Natural killer cell (primary cell): ENCODE data around the gene GDAP2. TPM values are rescaled to one million over a fixed set of nuclear protein-coding genes. Genes with fewer than 3 reads are reported as not detected.

Experiments used
- ATAC-seq, 3 donors: fragments of 150-1000 bp in 2 of 3; fragments of 200-7000 bp in 1 of 3; cut with Tn5 transposase; 1 replicate in 1 of 3; 2 replicates in 2 of 3; pipeline ENCODE4 v1.10.0; 2021; ENCODE audit warnings: mild to moderate bottlenecking in 2 of 3, moderate library complexity in 2 of 3
- DNase-seq, 2 donors: peaks; one replicate each; pipeline versions ENCODE4 v3.0.0 to v3.0.0-alpha.2; 2013 to 2021; ENCODE audit warnings: mixed read lengths in 1 of 2
- H3K27ac ChIP-seq: one replicate; pipeline ENCODE4 v1.5.1; 2013; ENCODE audit warnings: mild to moderate bottlenecking, low read length
- H3K27me3 ChIP-seq: one replicate; pipeline ENCODE4 v1.6.1; 2013; ENCODE audit warnings: low read length; ENCODE audit not compliant: control insufficient read depth, insufficient read depth
- H3K36me3 ChIP-seq: one replicate; pipeline ENCODE4 v1.6.1; 2013; ENCODE audit warnings: low read length; ENCODE audit not compliant: control insufficient read depth, insufficient read depth
- H3K4me1 ChIP-seq: one replicate; pipeline ENCODE4 v1.6.1; 2013; ENCODE audit warnings: low read length; ENCODE audit not compliant: control insufficient read depth, insufficient read depth
- H3K4me3 ChIP-seq: one replicate; pipeline ENCODE4 v1.5.1; 2013; ENCODE audit warnings: low read length
- H3K9me3 ChIP-seq: one replicate; pipeline ENCODE4 v1.6.1; 2013; ENCODE audit warnings: low read length; ENCODE audit not compliant: control insufficient read depth, insufficient read depth
- H3K27ac Mint-ChIP-seq, 2 donors: one replicate each; pipeline ENCODE4 v1.8.0; 2022; ENCODE audit warnings: mild to moderate bottlenecking in 2 of 2, mixed read lengths in 2 of 2, moderate library complexity in 1 of 2
- H3K27me3 Mint-ChIP-seq, 2 donors: one replicate each; pipeline ENCODE4 v1.8.0; 2022; ENCODE audit warnings: low read depth in 2 of 2, mixed read lengths in 2 of 2
- H3K36me3 Mint-ChIP-seq: one replicate; pipeline ENCODE4 v1.8.0; 2022; ENCODE audit warnings: mixed read lengths
- H3K4me1 Mint-ChIP-seq, 2 donors: one replicate each; pipeline ENCODE4 v1.8.0; 2022; ENCODE audit warnings: mixed read lengths in 2 of 2
- H3K4me3 Mint-ChIP-seq: one replicate; pipeline ENCODE4 v1.8.0; 2022; ENCODE audit warnings: mild to moderate bottlenecking, moderate library complexity, mixed read lengths
- H3K9me3 Mint-ChIP-seq, 2 donors: one replicate each; pipeline ENCODE4 v1.8.0; 2022; ENCODE audit warnings: mixed read lengths in 2 of 2
- WGBS: methylation state at CpG from one replicate; pipeline ENCODE4 v1.1.7; 2013; ENCODE audit warnings: missing lambda C conversion rate; ENCODE audit not compliant: insufficient coverage; 5-methylcytosine and 5-hydroxymethylcytosine counted together
- intact Hi-C: fragments of 100-400 bp; cut with micrococcal nuclease; formaldehyde crosslinking; loops from one replicate; pipeline ENCODE4 v1.14.2; 2022
- total RNA-seq, 4 donors: library from RNA; stranded (reverse); fragments of 120-200 nt in 1 of 4; gene quantifications; one replicate each; pipeline versions ENCODE4 v1.2.3 to v1.2.4, GENCODE V29; 2013 to 2022
- TF ChIP-seq, protein P1 (sequence below): fragments of 200-600 bp; IDR thresholded peaks from one replicate; pipeline ENCODE4 v1.8.0; 2022; ENCODE audit warnings: antibody characterized with exemption

GDAP2 gene
- total RNA-seq, 3 donors from 2014 or later (not counting 1 experiment from before 2014, with no cell fraction given): 25.4 to 34.7 (median 27.7) TPM

DNA sequence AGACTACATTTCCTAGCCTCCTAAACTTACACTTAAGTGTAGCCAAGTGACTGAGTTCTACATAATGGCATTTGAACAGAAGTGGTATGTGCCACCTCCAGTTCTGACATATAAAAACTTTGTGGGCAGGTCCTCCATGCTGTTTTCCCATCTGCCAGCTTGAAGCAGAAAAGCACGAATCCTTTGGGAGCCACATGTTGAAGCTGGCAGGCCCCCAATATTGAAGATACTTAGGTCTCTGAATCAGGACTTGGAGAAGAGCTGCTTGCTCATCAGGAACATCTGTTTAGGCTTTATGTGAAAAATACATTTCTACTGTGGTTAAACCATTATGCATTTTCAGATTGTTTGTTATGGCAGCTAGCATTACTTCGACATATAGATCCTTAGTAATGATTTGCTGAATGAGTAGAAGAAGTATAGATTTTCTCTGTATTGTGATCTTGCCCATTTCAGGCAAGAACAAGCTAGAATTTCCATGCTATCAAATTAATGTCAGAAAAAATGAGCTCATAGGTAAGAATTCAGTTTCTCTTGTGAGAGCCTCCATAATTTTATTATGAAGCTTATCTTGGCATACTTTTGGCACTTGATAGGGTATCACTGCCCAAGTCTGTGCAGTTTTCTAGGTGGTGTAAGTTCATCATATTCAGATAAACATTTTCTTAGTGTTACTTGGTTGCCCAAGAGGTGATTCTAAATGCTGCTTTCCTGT, 68.4 kb downstream of the GDAP2 start:
- Mint-ChIP-seq H3K9me3 (no peaks in the 10 kb centered on the region), H3K4me3 (no peak overlapping the region), H3K36me3 (peaks cover 5% of the 10 kb centered on the region), H3K27ac (no peak overlapping the region), H3K27me3 (no peaks in the 10 kb centered on the region), H3K4me1 (no peaks in the 10 kb centered on the region)
- Histone ChIP-seq H3K4me3 (no peak overlapping the region), H3K4me1 (no peaks in the 10 kb centered on the region), H3K9me3 (no peaks in the 10 kb centered on the region), H3K36me3 (peaks cover 13% of the 10 kb centered on the region), H3K27me3 (no peaks in the 10 kb centered on the region), H3K27ac (no peak overlapping the region)
- DNase-seq (no peak), ATAC-seq (no peak)
- intact Hi-C loops: no loop called here
- WGBS: 95% methylated on average over 2 of the region's 2 CpGs
- TF ChIP-seq, protein P1, sequence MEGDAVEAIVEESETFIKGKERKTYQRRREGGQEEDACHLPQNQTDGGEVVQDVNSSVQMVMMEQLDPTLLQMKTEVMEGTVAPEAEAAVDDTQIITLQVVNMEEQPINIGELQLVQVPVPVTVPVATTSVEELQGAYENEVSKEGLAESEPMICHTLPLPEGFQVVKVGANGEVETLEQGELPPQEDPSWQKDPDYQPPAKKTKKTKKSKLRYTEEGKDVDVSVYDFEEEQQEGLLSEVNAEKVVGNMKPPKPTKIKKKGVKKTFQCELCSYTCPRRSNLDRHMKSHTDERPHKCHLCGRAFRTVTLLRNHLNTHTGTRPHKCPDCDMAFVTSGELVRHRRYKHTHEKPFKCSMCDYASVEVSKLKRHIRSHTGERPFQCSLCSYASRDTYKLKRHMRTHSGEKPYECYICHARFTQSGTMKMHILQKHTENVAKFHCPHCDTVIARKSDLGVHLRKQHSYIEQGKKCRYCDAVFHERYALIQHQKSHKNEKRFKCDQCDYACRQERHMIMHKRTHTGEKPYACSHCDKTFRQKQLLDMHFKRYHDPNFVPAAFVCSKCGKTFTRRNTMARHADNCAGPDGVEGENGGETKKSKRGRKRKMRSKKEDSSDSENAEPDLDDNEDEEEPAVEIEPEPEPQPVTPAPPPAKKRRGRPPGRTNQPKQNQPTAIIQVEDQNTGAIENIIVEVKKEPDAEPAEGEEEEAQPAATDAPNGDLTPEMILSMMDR: no peak

DNA sequence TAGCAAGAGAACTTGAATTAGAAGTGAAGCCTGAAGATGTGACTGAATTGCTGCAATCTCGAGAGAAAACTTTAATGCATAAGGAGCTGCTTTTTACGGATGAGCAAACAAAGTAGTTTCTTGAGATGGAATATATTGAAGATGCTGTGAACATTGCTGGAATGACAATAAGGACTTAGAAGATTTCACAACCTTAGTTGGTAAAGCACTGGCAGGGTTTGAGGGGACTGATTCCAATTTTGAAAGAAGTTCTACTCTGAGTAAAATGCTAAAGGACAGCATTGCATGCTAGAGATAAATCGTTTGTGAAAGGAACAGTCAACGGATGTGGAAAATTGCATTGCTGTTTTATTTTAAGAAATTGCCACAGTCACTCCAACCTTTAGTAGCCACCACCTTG, 69.5 kb downstream of the GDAP2 start:
- no peak overlapping the region for H3K4me3 ChIP-seq
- no peak overlapping the region for H3K27ac ChIP-seq
- H3K4me3 Mint-ChIP-seq: no peak overlapping the region
- DNase-seq: no peak
- H3K36me3 ChIP-seq: peaks cover 7% of the 10 kb centered on the region
- H3K27me3 ChIP-seq: no peaks in the 10 kb centered on the region
- no peaks in the 10 kb centered on the region for H3K9me3 Mint-ChIP-seq
- intact Hi-C loops: no loop called here
- TF ChIP-seq, protein P1: no peak
- H3K4me1 Mint-ChIP-seq: no peaks in the 10 kb centered on the region
- over 99% methylated on average over 4 of the region's 4 CpGs for WGBS
- no peak for ATAC-seq
- H3K36me3 Mint-ChIP-seq: no peaks in the 10 kb centered on the region
- no peaks in the 10 kb centered on the region for H3K27me3 Mint-ChIP-seq
- no peaks in the 10 kb centered on the region for H3K9me3 ChIP-seq
- no peaks in the 10 kb centered on the region for H3K4me1 ChIP-seq
- no peak overlapping the region for H3K27ac Mint-ChIP-seq

DNA sequence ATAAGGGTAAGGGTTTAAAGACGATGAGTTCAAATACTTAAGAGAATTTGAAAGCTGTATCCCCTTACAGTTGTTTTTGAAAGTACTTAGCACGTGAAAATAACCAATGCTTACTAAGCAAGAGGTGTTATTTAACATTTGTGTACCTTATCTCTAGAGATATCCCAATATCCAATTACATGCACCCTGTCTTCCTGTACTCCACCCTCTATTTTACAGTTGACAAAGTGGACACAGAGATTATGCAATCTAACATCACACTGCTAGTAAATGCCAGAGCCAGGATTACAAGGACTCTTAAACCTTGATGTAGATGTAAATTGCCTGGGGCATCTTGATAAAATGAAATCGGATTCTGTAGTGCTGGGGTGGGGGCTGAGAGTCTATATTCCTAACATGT, 72.0 kb downstream of the GDAP2 start:
- TF ChIP-seq, protein P1: no peak
- Histone ChIP-seq H3K4me1 (no peaks in the 10 kb centered on the region), H3K36me3 (no peaks in the 10 kb centered on the region), H3K9me3 (no peaks in the 10 kb centered on the region), H3K4me3 (no peak overlapping the region), H3K27ac (no peak overlapping the region), H3K27me3 (no peaks in the 10 kb centered on the region)
- Mint-ChIP-seq H3K4me3 (no peak overlapping the region), H3K27me3 (no peaks in the 10 kb centered on the region), H3K4me1 (no peaks in the 10 kb centered on the region), H3K36me3 (no peaks in the 10 kb centered on the region), H3K27ac (no peak overlapping the region), H3K9me3 (no peaks in the 10 kb centered on the region)
- ATAC-seq: no peak
- intact Hi-C loops: no loop called here
- WGBS: 100% methylated on average over 3 of the region's 3 CpGs
- no peak for DNase-seq
